Vagina (tissue), 2 donors: Measurements from ENCODE around the gene GALNT16.

Experiments
- CTCF ChIP-seq, 3 experiments: fragments of 450-650 bp in 2 of 3; fragments of 200-600 bp in 1 of 3; sonication (generic) in 1 of 3; IDR thresholded peaks; one replicate each; pipeline ENCODE4 v1.5.1; 2017 to 2019; ENCODE audit warnings: antibody characterized with exemption in 3 of 3, mild to moderate bottlenecking in 2 of 3, moderate library complexity in 2 of 3
- POLR2A ChIP-seq, 2 donors: fragments of 450-650 bp; IDR thresholded peaks; one replicate each; pipeline ENCODE4 v1.6.1; 2017; ENCODE audit warnings: antibody characterized with exemption in 2 of 2, mild to moderate bottlenecking in 2 of 2, moderate library complexity in 2 of 2
- POLR2AphosphoS5 ChIP-seq, 2 donors: sonication (generic); formaldehyde crosslinking; IDR thresholded peaks; one replicate each; pipeline ENCODE4 v1.9.0; 2017; ENCODE audit warnings: antibody characterized with exemption in 2 of 2, mild to moderate bottlenecking in 2 of 2, low read depth in 1 of 2; ENCODE audit not compliant: insufficient read depth in 1 of 2

- TF ChIP-seq CTCF (IDR thresholded peaks at IDR 0.05) (no peak), POLR2A (IDR thresholded peaks at IDR 0.05) (no peak), POLR2AphosphoS5 (IDR thresholded peaks at IDR 0.05; ENCODE audit: insufficient read depth in 1 of 2, low read depth in 1 of 2) (no peak)
These were observed 45.6 kb upstream of the GALNT16 start for GRCh38 chr14:69214393-69214792.
